Hepatocyte (in vitro differentiated cells): ENCODE measurements around the gene GOLM1. TPM values are rescaled to one million over a fixed set of nuclear protein-coding genes. Genes with fewer than 3 reads are reported as not detected.
A peak's percentile ranks its signal among the peaks of the same experiment; 100 is the strongest.

Experiments used
- DNase-seq: peaks from one replicate; pipeline ENCODE4 v3.0.0-alpha.2; 2016; ENCODE audit warnings: low spot score
- H2AFZ ChIP-seq: fragments of 200-600 bp; sonication (generic); 2 replicates; pipeline ENCODE4 v1.6.0; 2016; ENCODE audit warnings: antibody characterized with exemption, mild to moderate bottlenecking
- H3K27ac ChIP-seq: fragments of 200-600 bp; sonication (generic); 2 replicates; pipeline ENCODE4 v1.5.1; 2016; ENCODE audit warnings: mild to moderate bottlenecking
- H3K27me3 ChIP-seq: fragments of 200-600 bp; sonication (generic); 2 replicates; pipeline ENCODE4 v1.6.1; 2016
- H3K36me3 ChIP-seq: fragments of 200-600 bp; sonication (generic); replicated peaks from 2 replicates; pipeline ENCODE4 v1.5.1; 2016; ENCODE audit warnings: low read depth; ENCODE audit not compliant: insufficient read depth
- H3K4me1 ChIP-seq: fragments of 200-600 bp; sonication (generic); 2 replicates; pipeline ENCODE4 v1.5.1; 2016; ENCODE audit warnings: mild to moderate bottlenecking, moderate library complexity; ENCODE audit not compliant: insufficient read depth
- H3K4me2 ChIP-seq: fragments of 200-600 bp; sonication (generic); 2 replicates; pipeline ENCODE4 v1.6.0; 2016
- H3K4me3 ChIP-seq: fragments of 200-600 bp; sonication (generic); 2 replicates; pipeline ENCODE4 v1.5.1; 2016; ENCODE audit warnings: mild to moderate bottlenecking
- H3K79me2 ChIP-seq: fragments of 200-600 bp; sonication (generic); 2 replicates; pipeline ENCODE4 v1.6.0; 2017; ENCODE audit warnings: mild to moderate bottlenecking
- H3K9me2 ChIP-seq: fragments of 200-600 bp; sonication (generic); replicated peaks from 2 replicates; pipeline ENCODE4 v1.6.0; 2017; ENCODE audit warnings: mild to moderate bottlenecking; ENCODE audit not compliant: insufficient read depth
- H3K9me3 ChIP-seq: fragments of 200-600 bp; sonication (generic); 2 replicates; pipeline ENCODE4 v1.5.1; 2016; ENCODE audit warnings: low read depth, mild to moderate bottlenecking
- H4K20me1 ChIP-seq: fragments of 200-600 bp; sonication (generic); 2 replicates; pipeline ENCODE4 v1.6.0; 2016; ENCODE audit warnings: mild to moderate bottlenecking; ENCODE audit not compliant: insufficient read depth, poor library complexity, severe bottlenecking
- CTCF ChIP-seq: fragments of 200-600 bp; sonication (generic); IDR thresholded peaks from 2 replicates; pipeline ENCODE4 v1.5.1; 2016; ENCODE audit warnings: antibody characterized with exemption, mild to moderate bottlenecking; ENCODE audit not compliant: poor library complexity
- EZH2 ChIP-seq: fragments of 200-600 bp; sonication (generic); IDR thresholded peaks from 2 replicates; pipeline ENCODE4 v1.6.1; 2016; ENCODE audit warnings: antibody characterized with exemption, mild to moderate bottlenecking, borderline replicate concordance
- EZH2phosphoT487 ChIP-seq: fragments of 200-600 bp; sonication (generic); IDR thresholded peaks from one replicate; pipeline ENCODE4 v1.6.1; 2018; ENCODE audit warnings: antibody characterized with exemption, mild to moderate bottlenecking, low read depth, moderate library complexity; ENCODE audit not compliant: unreplicated experiment, severe bottlenecking
- WGBS: methylation state at CpG from one replicate; pipeline ENCODE4 v1.1.6; 2016; ENCODE audit warnings: low lambda C conversion rate; ENCODE audit errors: missing lambda C conversion rate; 5-methylcytosine and 5-hydroxymethylcytosine counted together
- polyA plus RNA-seq: library from polyadenylated mRNA; unstranded; fragments of >200 nt; fragmentation: Nextera tagmentation; extraction: Ambion mirVana; gene quantifications from 2 replicates; pipeline ENCODE4 v1.2.1, GENCODE V29; 2016
- total RNA-seq: library from RNA; depleted of rRNA; stranded (reverse); fragments of >200 nt; gene quantifications from 2 replicates; pipeline ENCODE4 v1.2.3, GENCODE V29; 2014

GOLM1 gene
- total and polyA plus RNA-seq, 2 experiments from 2014 or later, result 140 to 164 TPM

DNA sequence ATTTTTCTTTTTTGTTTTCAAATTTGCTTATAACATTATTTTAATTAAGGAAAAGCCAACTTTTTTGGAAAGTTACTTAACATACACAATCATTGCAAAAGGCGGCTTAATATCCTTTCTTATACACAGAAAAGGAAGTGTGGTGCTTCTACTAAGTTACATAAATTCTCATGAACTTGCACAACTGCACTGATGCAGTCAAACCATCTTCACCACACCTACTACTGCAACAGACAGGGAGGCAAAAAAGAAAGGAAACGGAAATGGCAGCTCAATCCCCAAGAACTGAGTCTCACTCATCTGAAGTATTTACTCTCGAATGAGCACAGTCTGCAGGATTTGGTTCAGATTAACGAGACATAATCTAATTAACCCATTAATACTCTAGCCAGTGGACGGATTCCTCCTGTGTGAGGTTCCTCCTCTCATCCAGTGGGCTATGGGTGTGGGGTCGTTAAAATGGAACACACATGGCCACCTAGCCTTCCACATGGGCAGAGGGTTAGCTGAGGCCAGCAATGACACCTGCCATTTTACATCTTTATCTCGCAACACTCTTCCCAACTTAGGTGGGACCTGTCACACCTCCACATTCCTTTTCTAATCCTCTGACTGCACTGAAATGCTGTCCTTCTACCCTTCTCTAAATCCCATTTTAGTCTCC lies 30.0 kb downstream of the GOLM1 start:
- Histone ChIP-seq H3K79me2 (peaks cover 70% of the 10 kb centered on the region), H4K20me1 (no peaks in the 10 kb centered on the region), H3K36me3 (no peaks in the 10 kb centered on the region), H3K4me3 (no peak overlapping the region), H3K9me3 (no peaks in the 10 kb centered on the region), H3K9me2 (no peaks in the 10 kb centered on the region), H3K4me1 (no peaks in the 10 kb centered on the region), H3K27ac (no peak overlapping the region), H3K27me3 (no peaks in the 10 kb centered on the region), H2AFZ (no peak overlapping the region), H3K4me2 (no peak overlapping the region)
- no peak for DNase-seq
- no peak for TF ChIP-seq EZH2phosphoT487
- TF ChIP-seq EZH2, result no peak
- no peak for TF ChIP-seq CTCF
- WGBS, result 85% methylated on average over 7 of the region's 7 CpGs

GRCh38 chr9:86064220-86064619 lies 35.1 kb downstream of the GOLM1 start:
- TF ChIP-seq EZH2 (no peak), CTCF (no peak), EZH2phosphoT487 (no peak)
- Histone ChIP-seq H3K4me3 (no peak overlapping the region), H3K79me2 (peaks cover 60% of the 10 kb centered on the region), H3K4me2 (no peak overlapping the region), H3K4me1 (no peaks in the 10 kb centered on the region), H4K20me1 (no peaks in the 10 kb centered on the region), H3K27ac (no peak overlapping the region), H3K27me3 (no peaks in the 10 kb centered on the region), H3K9me3 (no peaks in the 10 kb centered on the region), H3K36me3 (no peaks in the 10 kb centered on the region), H3K9me2 (no peaks in the 10 kb centered on the region), H2AFZ (no peak overlapping the region)
- WGBS, result 84% methylated on average over 2 of the region's 2 CpGs
- DNase-seq, result no peak

DNA sequence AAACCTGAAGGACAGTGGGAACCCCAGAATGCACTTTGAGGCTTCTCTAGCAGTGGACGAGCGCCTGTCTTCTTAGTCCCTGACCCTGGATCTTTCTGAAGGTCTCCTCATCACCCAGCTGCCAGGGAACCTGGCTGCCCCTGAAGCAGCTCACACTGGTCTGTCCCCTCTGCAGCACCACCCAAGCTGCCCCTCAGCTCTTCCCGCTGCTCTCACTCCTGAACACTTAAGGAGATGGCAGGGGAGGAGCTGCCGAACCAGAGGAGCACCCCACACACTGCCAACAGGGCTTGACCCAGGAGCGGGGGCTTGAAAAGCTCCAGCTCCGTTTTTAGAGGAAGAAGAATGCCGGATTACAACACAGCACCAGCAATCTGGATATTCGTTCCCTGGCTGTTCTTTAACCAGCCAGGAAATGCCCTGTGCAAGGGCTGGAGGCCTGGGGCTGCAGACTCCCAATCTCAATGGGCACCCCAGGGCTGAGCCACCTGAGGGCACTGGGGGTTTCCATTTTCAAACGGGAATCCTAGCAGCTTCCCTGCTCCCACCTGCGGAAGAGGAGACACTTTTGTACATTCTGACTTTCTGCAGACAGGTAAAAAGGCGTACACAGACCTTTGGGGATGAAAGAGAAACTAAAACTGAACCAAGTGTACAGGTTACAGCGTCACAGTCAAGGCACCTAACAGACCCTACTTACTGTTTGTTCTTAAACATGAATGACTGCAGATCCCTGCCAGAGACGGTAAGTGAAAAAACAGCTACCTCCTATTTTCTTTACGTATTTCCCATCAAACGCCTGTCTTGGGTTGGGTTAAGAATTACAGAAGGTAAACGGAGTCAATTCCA lies 36.3 kb downstream of the GOLM1 start:
- Histone ChIP-seq H3K4me1 (no peaks in the 10 kb centered on the region), H3K36me3 (no peaks in the 10 kb centered on the region), H2AFZ (no peak overlapping the region), H3K4me3 (no peak overlapping the region), H3K79me2 (peaks cover 62% of the 10 kb centered on the region), H3K9me3 (no peaks in the 10 kb centered on the region), H4K20me1 (no peaks in the 10 kb centered on the region), H3K27ac (peak overlapping the region; percentile 22), H3K27me3 (no peaks in the 10 kb centered on the region), H3K4me2 (peak overlapping the region; percentile 65), H3K9me2 (no peaks in the 10 kb centered on the region)
- no peak for DNase-seq
- TF ChIP-seq EZH2phosphoT487 (no peak), EZH2 (no peak), CTCF (no peak)
- WGBS, result 76% methylated on average over 16 of the region's 16 CpGs
